CD8-positive, alpha-beta memory T cell (primary cell): Measurements from ENCODE around the gene LAMTOR3. TPM values are rescaled to one million over a fixed set of nuclear protein-coding genes. Genes with fewer than 3 reads are reported as not detected.
A peak's percentile ranks its signal among the peaks of the same experiment; 100 is the strongest.

Experiments
- CTCF ChIA-PET: fragments of 350-600 bp; sonication (Branson Sonifier 250); formaldehyde crosslinking; loops from one replicate; lab custom pipeline; 2021; ENCODE audit warnings: antibody characterized with exemption; lab: Charles Lee
- POLR2A ChIA-PET: fragments of 350-600 bp; sonication (Branson Sonifier 250); formaldehyde crosslinking; loops from one replicate; lab custom pipeline; 2021; ENCODE audit warnings: antibody characterized with exemption; lab: Charles Lee
- DNase-seq, 5 donors: peaks; one replicate each; pipeline versions ENCODE4 v3.0.0 to v3.0.0-alpha.2; 2020 to 2022; ENCODE audit warnings: mixed read lengths in 1 of 5
- H3K27ac ChIP-seq: one replicate; pipeline ENCODE4 v1.7.0; 2013; ENCODE audit warnings: low read depth, mild to moderate bottlenecking, low read length, moderate library complexity
- H3K27me3 ChIP-seq: 2 replicates; pipeline ENCODE4 v1.7.0; 2013; ENCODE audit warnings: low read length, mild to moderate bottlenecking; ENCODE audit not compliant: insufficient read depth, poor library complexity, severe bottlenecking
- H3K36me3 ChIP-seq: 2 replicates; pipeline ENCODE4 v1.7.0; 2013; ENCODE audit warnings: mild to moderate bottlenecking, low read length, moderate library complexity; ENCODE audit not compliant: insufficient read depth
- H3K4me1 ChIP-seq: 2 replicates; pipeline ENCODE4 v1.7.0; 2013; ENCODE audit warnings: mild to moderate bottlenecking, low read length, moderate library complexity; ENCODE audit not compliant: insufficient read depth
- H3K4me3 ChIP-seq: 2 replicates; pipeline ENCODE4 v1.7.0; 2013; ENCODE audit warnings: mild to moderate bottlenecking, low read length
- H3K9me3 ChIP-seq: 2 replicates; pipeline ENCODE4 v1.7.0; 2013; ENCODE audit warnings: mild to moderate bottlenecking, low read length
- H3K27ac Mint-ChIP-seq, 8 donors: one replicate each; pipeline ENCODE4 v1.8.0; 2020 to 2021; ENCODE audit warnings: mixed read lengths in 8 of 8, mild to moderate bottlenecking in 6 of 8, inconsistent platforms in 3 of 8, moderate library complexity in 3 of 8
- H3K27me3 Mint-ChIP-seq, 2 donors: one replicate each; pipeline ENCODE4 v1.8.0; 2020 to 2021; ENCODE audit warnings: mixed read lengths in 2 of 2, mild to moderate bottlenecking in 1 of 2, moderate library complexity in 1 of 2
- H3K36me3 Mint-ChIP-seq, 3 donors: one replicate each; pipeline ENCODE4 v1.8.0; 2020 to 2021; ENCODE audit warnings: mixed read lengths in 3 of 3, inconsistent platforms in 1 of 3, mild to moderate bottlenecking in 1 of 3
- H3K4me1 Mint-ChIP-seq, 3 donors: one replicate each; pipeline ENCODE4 v1.8.0; 2020 to 2021; ENCODE audit warnings: mixed read lengths in 3 of 3, inconsistent platforms in 1 of 3, mild to moderate bottlenecking in 1 of 3
- H3K4me3 Mint-ChIP-seq, 7 donors: one replicate each; pipeline ENCODE4 v1.8.0; 2020 to 2021; ENCODE audit warnings: mixed read lengths in 7 of 7, mild to moderate bottlenecking in 6 of 7, moderate library complexity in 4 of 7, inconsistent platforms in 2 of 7
- H3K9me3 Mint-ChIP-seq, 5 donors: one replicate each; pipeline ENCODE4 v1.8.0; 2020 to 2022; ENCODE audit warnings: mixed read lengths in 5 of 5, mild to moderate bottlenecking in 3 of 5, moderate library complexity in 2 of 5, inconsistent platforms in 1 of 5
- polyA plus RNA-seq: library from polyadenylated mRNA; unstranded; fragments of 300-500 nt; fragmentation: Illumina TruSeq; gene quantifications from one replicate; pipeline ENCODE4 v1.2.3, GENCODE V29; 2021
- total RNA-seq, 2 experiments: library from RNA; stranded (reverse); gene quantifications; one replicate each; pipeline ENCODE4 v1.2.3, GENCODE V29; 2021

Gene LAMTOR3
- 10 to 100 TPM; 35.7 to 37.9 TPM for total RNA-seq
- 39.0 TPM for polyA plus RNA-seq

- Mint-ChIP-seq H3K4me3 (peak within 1 kb of the TSS; percentile 96 to 100 (median 98)), H3K27ac (peak within 1 kb of the TSS; percentile 91 to 100 (median 99)), H3K36me3 (peaks cover 0 to 36% (median 6%) of the 10 kb centered on the region in 3 donors), H3K27me3 (no peaks in the 10 kb centered on the region), H3K9me3 (no peaks in the 10 kb centered on the region), H3K4me1 (peaks cover 39 to 52% (median 49%) of the 10 kb centered on the region in 3 donors)
- Histone ChIP-seq H3K4me3 (peak within 1 kb of the TSS; percentile 88), H3K9me3 (no peaks in the 10 kb centered on the region), H3K4me1 (peaks cover 20% of the 10 kb centered on the region), H3K36me3 (peaks cover 5% of the 10 kb centered on the region), H3K27me3 (no peaks in the 10 kb centered on the region), H3K27ac (peak within 1 kb of the TSS; percentile 87)
- POLR2A ChIA-PET = interaction anchor here (0.5 to 2.1 kb wide), 7 partner anchors 14 to 330 kb away, joined by 3 to 33 read pairs (median 4); partner anchors contain the start of gene DNAJB14
- DNase-seq = peak; percentile 84 to 93 (median 88)
- CTCF ChIA-PET = interaction anchor here (0.8 to 4.0 kb wide), 4 partner anchors 53 to 331 kb away, joined by 3 to 36 read pairs (median 6); partner anchors contain the start of genes DNAJB14 and TRMT10A
These were observed at the start of gene LAMTOR3 for GRCh38 chr4:99894161-99894997. Gene LAMTOR3 (minus strand): TSS chr4:99894427. CDS start chr4:99893963, 464 bp downstream.

GRCh38 chr4:99938243-99938753 lies 44.1 kb upstream of the LAMTOR3 start:
- peaks cover 21 to 43% (median 24%) of the 10 kb centered on the region in 3 donors for H3K36me3 Mint-ChIP-seq
- no peak overlapping the region for H3K4me3 Mint-ChIP-seq
- no peaks in the 10 kb centered on the region for H3K36me3 ChIP-seq
- no peak overlapping the region for H3K27ac ChIP-seq
- H3K9me3 ChIP-seq = peaks cover 7% of the 10 kb centered on the region
- no peak overlapping the region for H3K4me3 ChIP-seq
- ChIA-PET CTCF (no interaction called here), POLR2A (interaction anchor here (0.6 kb wide), 2 partner anchors 369 to 1322 kb away, joined by 3 read pairs; no protein-coding TSS in a partner anchor)
- peaks cover 41 to 66% (median 65%) of the 10 kb centered on the region in 3 donors for H3K4me1 Mint-ChIP-seq
- peaks cover 24% of the 10 kb centered on the region for H3K4me1 ChIP-seq
- no peaks in the 10 kb centered on the region for H3K27me3 Mint-ChIP-seq
- peak overlapping the region in 4 of 8 donors; percentile 1 to 92 (median 14) for H3K27ac Mint-ChIP-seq
- DNase-seq = no peak
- H3K9me3 Mint-ChIP-seq = peaks cover 0 to 14% (median 10%) of the 10 kb centered on the region in 5 donors
- H3K27me3 ChIP-seq = no peaks in the 10 kb centered on the region

- CTCF ChIA-PET = no interaction called here
- Histone ChIP-seq H3K27me3 (no peaks in the 10 kb centered on the region), H3K36me3 (no peaks in the 10 kb centered on the region), H3K27ac (no peak overlapping the region), H3K9me3 (peaks cover 7% of the 10 kb centered on the region), H3K4me1 (peaks cover 16% of the 10 kb centered on the region), H3K4me3 (no peak overlapping the region)
- Mint-ChIP-seq H3K36me3 (peaks cover 28 to 49% (median 31%) of the 10 kb centered on the region in 3 donors), H3K4me1 (peaks cover 53 to 69% (median 68%) of the 10 kb centered on the region in 3 donors), H3K27ac (peak overlapping the region in 2 of 8 donors; percentile 54 to 58), H3K27me3 (no peaks in the 10 kb centered on the region), H3K9me3 (peaks cover 0 to 14% (median 11%) of the 10 kb centered on the region in 5 donors), H3K4me3 (no peak overlapping the region)
- POLR2A ChIA-PET = no interaction called here
- DNase-seq = no peak
These were observed 40.7 kb upstream of the LAMTOR3 start for GRCh38 chr4:99934891-99935290.

- peaks cover 41 to 72% (median 59%) of the 10 kb centered on the region in 3 donors for H3K4me1 Mint-ChIP-seq
- no peaks in the 10 kb centered on the region for H3K27me3 Mint-ChIP-seq
- POLR2A ChIA-PET = no interaction called here
These were observed 33.3 kb upstream of the LAMTOR3 start for GRCh38 chr4:99927566-99927965.

GRCh38 chr4:99921174-99921573 lies 26.9 kb upstream of the LAMTOR3 start:
- Mint-ChIP-seq H3K27me3 (no peaks in the 10 kb centered on the region), H3K36me3 (peaks cover 22 to 64% (median 25%) of the 10 kb centered on the region in 3 donors), H3K9me3 (peaks cover 0 to 6% (median 4%) of the 10 kb centered on the region in 5 donors), H3K4me1 (peaks cover 21 to 40% (median 38%) of the 10 kb centered on the region in 3 donors), H3K27ac (peak overlapping the region in 4 of 8 donors; percentile 20 to 89 (median 63)), H3K4me3 (no peak overlapping the region)
- Histone ChIP-seq H3K4me1 (peaks cover 5% of the 10 kb centered on the region), H3K4me3 (no peak overlapping the region), H3K27me3 (no peaks in the 10 kb centered on the region), H3K36me3 (no peaks in the 10 kb centered on the region), H3K27ac (no peak overlapping the region), H3K9me3 (no peaks in the 10 kb centered on the region)
- DNase-seq = peak in 1 of 5 donors; percentile 26
- ChIA-PET CTCF (no interaction called here), POLR2A (no interaction called here)

More at GRCh38 chr4:99927566-99927965, 33.3 kb upstream of the LAMTOR3 start:
- Mint-ChIP-seq H3K27ac (peak overlapping the region in 2 of 8 donors; percentile 6 to 12), H3K4me3 (no peak overlapping the region), H3K9me3 (no peaks in the 10 kb centered on the region), H3K36me3 (peaks cover 2 to 56% (median 16%) of the 10 kb centered on the region in 3 donors)
- no peak for DNase-seq
- no peak overlapping the region for H3K27ac ChIP-seq
- H3K9me3 ChIP-seq = no peaks in the 10 kb centered on the region
- no peaks in the 10 kb centered on the region for H3K27me3 ChIP-seq
- no peak overlapping the region for H3K4me3 ChIP-seq
- H3K36me3 ChIP-seq = no peaks in the 10 kb centered on the region
- CTCF ChIA-PET = no interaction called here
- H3K4me1 ChIP-seq = peaks cover 21% of the 10 kb centered on the region

GRCh38 chr4:99918656-99919055 lies 24.4 kb upstream of the LAMTOR3 start:
- Mint-ChIP-seq H3K36me3 (peaks cover 33 to 71% (median 34%) of the 10 kb centered on the region in 3 donors), H3K27ac (peak overlapping the region in 2 of 8 donors; percentile 8 to 32), H3K4me3 (no peak overlapping the region), H3K27me3 (no peaks in the 10 kb centered on the region), H3K4me1 (peaks cover 23 to 42% (median 41%) of the 10 kb centered on the region in 3 donors), H3K9me3 (peaks cover 0 to 6% (median 4%) of the 10 kb centered on the region in 5 donors)
- Histone ChIP-seq H3K27ac (no peak overlapping the region), H3K9me3 (no peaks in the 10 kb centered on the region), H3K4me1 (peaks cover 5% of the 10 kb centered on the region), H3K4me3 (no peak overlapping the region), H3K36me3 (no peaks in the 10 kb centered on the region), H3K27me3 (no peaks in the 10 kb centered on the region)
- ChIA-PET POLR2A (no interaction called here), CTCF (interaction anchor here (0.8 kb wide), 1 partner anchor 32 kb away, joined by 3 read pairs; the partner anchor contains the start of gene H2AZ1)
- DNase-seq = no peak

- Histone ChIP-seq H3K4me1 (peaks cover 1% of the 10 kb centered on the region), H3K9me3 (no peaks in the 10 kb centered on the region), H3K27me3 (no peaks in the 10 kb centered on the region), H3K27ac (no peak overlapping the region), H3K36me3 (no peaks in the 10 kb centered on the region), H3K4me3 (no peak overlapping the region)
- POLR2A ChIA-PET = interaction anchor here (0.6 kb wide), 1 partner anchor 16 kb away, joined by 3 read pairs; no protein-coding TSS in a partner anchor
- H3K27ac Mint-ChIP-seq = peak overlapping the region in 1 of 8 donors; percentile 8
- H3K27me3 Mint-ChIP-seq = no peaks in the 10 kb centered on the region
- CTCF ChIA-PET = interaction anchor here (0.8 kb wide), 1 partner anchor 33 kb away, joined by 3 read pairs; the partner anchor contains the start of gene H2AZ1
- H3K9me3 Mint-ChIP-seq = peaks cover 0 to 6% (median 4%) of the 10 kb centered on the region in 5 donors
- peaks cover 25 to 42% (median 36%) of the 10 kb centered on the region in 3 donors for H3K4me1 Mint-ChIP-seq
- DNase-seq = no peak
- no peak overlapping the region for H3K4me3 Mint-ChIP-seq
- peaks cover 33 to 71% (median 33%) of the 10 kb centered on the region in 3 donors for H3K36me3 Mint-ChIP-seq
These were observed 23.3 kb upstream of the LAMTOR3 start for GRCh38 chr4:99917575-99917974.
